B cell (primary cell): Measurements from ENCODE around the gene GRPEL1. TPM values are rescaled to one million over a fixed set of nuclear protein-coding genes. Genes with fewer than 3 reads are reported as not detected.

Experiments
- ATAC-seq: fragments of 200-7000 bp; cut with Tn5 transposase; one replicate; pipeline ENCODE4 v1.10.0; 2021; ENCODE audit warnings: low read depth, mild to moderate bottlenecking, moderate number of reproducible peaks, moderate library complexity
- CTCF ChIA-PET: fragments of 350-600 bp; sonication (Branson Sonifier 250); formaldehyde crosslinking; loops from one replicate; lab custom pipeline; 2021; ENCODE audit warnings: antibody characterized with exemption, inconsistent platforms; lab: Charles Lee
- POLR2A ChIA-PET: fragments of 350-600 bp; sonication (Branson Sonifier 250); formaldehyde crosslinking; loops from one replicate; lab custom pipeline; 2021; ENCODE audit warnings: antibody characterized with exemption; lab: Charles Lee
- DNase-seq: peaks from one replicate; pipeline ENCODE4 v3.0.0; 2013
- H2AFZ ChIP-seq: 2 replicates; pipeline ENCODE4 v1.6.1; 2012; ENCODE audit warnings: mild to moderate bottlenecking, low read depth, low read length; ENCODE audit not compliant: insufficient read depth, poor library complexity, severe bottlenecking
- H3K27ac ChIP-seq, 2 donors: 1 replicate in 1 of 2; 2 replicates in 1 of 2; pipeline ENCODE4 v1.5.1; 2012 to 2013; ENCODE audit warnings: low read length in 2 of 2, mild to moderate bottlenecking in 2 of 2, moderate library complexity in 1 of 2
- H3K27me3 ChIP-seq, 4 experiments: fragments of 200-600 bp in 1 of 4; sonication (generic) in 1 of 4; replicated peaks in 1 of 4; 1 replicate in 2 of 4; 2 replicates in 2 of 4; pipeline versions ENCODE4 v1.6.1 to v1.7.0; 2013 to 2016; ENCODE audit warnings: low read length in 3 of 4, mild to moderate bottlenecking in 2 of 4, mixed read lengths in 1 of 4, moderate library complexity in 1 of 4; ENCODE audit not compliant: insufficient read depth in 4 of 4, control insufficient read depth in 3 of 4; ENCODE audit errors: control extremely low read depth in 1 of 4
- H3K36me3 ChIP-seq, 2 experiments: replicated peaks in 1 of 2; 1 replicate in 1 of 2; 2 replicates in 1 of 2; pipeline versions ENCODE4 v1.6.1 to v1.7.1; 2013; ENCODE audit warnings: low read length in 1 of 2; ENCODE audit not compliant: insufficient read depth in 2 of 2, control insufficient read depth in 1 of 2; ENCODE audit errors: control extremely low read depth in 1 of 2, extremely low read depth in 1 of 2
- H3K4me1 ChIP-seq, 2 donors: fragments of 200-600 bp in 1 of 2; sonication (generic) in 1 of 2; 1 replicate in 1 of 2; 2 replicates in 1 of 2; pipeline versions ENCODE4 v1.5.1 to v1.6.1; 2013 to 2017; ENCODE audit warnings: low read length in 2 of 2; ENCODE audit not compliant: control insufficient read depth in 2 of 2, insufficient read depth in 2 of 2
- H3K4me2 ChIP-seq: replicated peaks from 2 replicates; pipeline ENCODE3; 2012; ENCODE audit warnings: mild to moderate bottlenecking, low read depth, low read length; ENCODE audit not compliant: poor library complexity, severe bottlenecking
- H3K4me3 ChIP-seq, 5 experiments: fragments of 200-600 bp in 1 of 5; sonication (generic) in 1 of 5; 1 replicate in 3 of 5; 2 replicates in 2 of 5; pipeline versions ENCODE4 v1.5.1 to v1.7.0; 2011 to 2016; ENCODE audit warnings: low read length in 4 of 5, mild to moderate bottlenecking in 4 of 5, low read depth in 2 of 5, control low read depth in 1 of 5, moderate library complexity in 1 of 5; ENCODE audit not compliant: insufficient read depth in 1 of 5; ENCODE audit errors: control extremely low read depth in 1 of 5, extremely low read depth in 1 of 5
- H3K79me2 ChIP-seq: fragments of 200-600 bp; sonication (generic); one replicate; pipeline ENCODE4 v1.6.0; 2016; ENCODE audit warnings: low read length; ENCODE audit not compliant: control insufficient read depth, insufficient read depth
- H3K9ac ChIP-seq: fragments of 200-600 bp; sonication (generic); 2 replicates; pipeline ENCODE4 v1.6.1; 2017; ENCODE audit warnings: mild to moderate bottlenecking, low read length, moderate library complexity
- H3K9me3 ChIP-seq, 3 donors: one replicate each; pipeline versions ENCODE4 v1.6.1 to v1.7.1; 2013; ENCODE audit warnings: low read length in 2 of 3; ENCODE audit not compliant: control insufficient read depth in 2 of 3, insufficient read depth in 1 of 3; ENCODE audit errors: control extremely low read depth in 1 of 3
- H4K20me1 ChIP-seq: 2 replicates; pipeline ENCODE4 v1.6.0; 2012; ENCODE audit warnings: mild to moderate bottlenecking, low read length; ENCODE audit not compliant: insufficient read depth, control insufficient read depth, poor library complexity, severe bottlenecking
- H3K27ac Mint-ChIP-seq: one replicate; pipeline ENCODE4 v1.8.0; 2021; ENCODE audit warnings: mixed read lengths
- H3K27me3 Mint-ChIP-seq: one replicate; pipeline ENCODE4 v1.8.0; 2021; ENCODE audit warnings: mixed read lengths
- H3K4me1 Mint-ChIP-seq: one replicate; pipeline ENCODE4 v1.8.0; 2021; ENCODE audit warnings: mixed read lengths
- H3K4me3 Mint-ChIP-seq: one replicate; pipeline ENCODE4 v1.8.0; 2021; ENCODE audit warnings: mixed read lengths
- H3K9me3 Mint-ChIP-seq: one replicate; pipeline ENCODE4 v1.8.0; 2022; ENCODE audit warnings: mixed read lengths; ENCODE audit not compliant: insufficient read depth
- CTCF ChIP-seq: fragments of 200-600 bp; IDR thresholded peaks from one replicate; pipeline ENCODE4 v1.8.0; 2022; ENCODE audit warnings: antibody characterized with exemption, mild to moderate bottlenecking
- EZH2 ChIP-seq: IDR thresholded peaks from 2 replicates; pipeline ENCODE4 v1.6.1; 2012; ENCODE audit warnings: borderline replicate concordance, low read depth, mild to moderate bottlenecking, moderate library complexity, low read length; ENCODE audit not compliant: insufficient read depth, poor library complexity, severe bottlenecking
- WGBS: methylation state at CpG from one replicate; pipeline ENCODE4 v1.1.5; 2013; ENCODE audit warnings: missing lambda C conversion rate; ENCODE audit not compliant: insufficient coverage; 5-methylcytosine and 5-hydroxymethylcytosine counted together
- intact Hi-C: fragments of 100-400 bp; cut with micrococcal nuclease; formaldehyde crosslinking; loops from one replicate; pipeline ENCODE4 v1.10.0; 2022
- polyA plus RNA-seq: library from polyadenylated mRNA; depleted of rRNA; stranded (reverse); fragments of >200 nt; gene quantifications from 2 replicates; pipeline ENCODE4 v1.2.3, GENCODE V29; 2012
- total RNA-seq, 2 donors: library from RNA; stranded (reverse); fragments of 120-200 nt in 1 of 2; gene quantifications; 1 replicate in 1 of 2; 2 replicates in 1 of 2; pipeline versions ENCODE4 v1.2.3 to v1.2.4, GENCODE V29; 2013 to 2022

Gene GRPEL1
- total and polyA plus RNA-seq, 2 donors (not counting 1 experiment from before 2014, with no cell fraction given): 15.0 to 26.0 TPM

- ChIA-PET POLR2A (no interaction called here), CTCF (interaction anchor here (1.1 kb wide), 2 partner anchors 23 to 203 kb away, joined by 3 read pairs; no protein-coding TSS in a partner anchor)
- 71% methylated on average over 6 of the region's 6 CpGs for WGBS
These were observed 8.8 kb upstream of the GRPEL1 start for GRCh38 chr4:7076696-7077082.

More at GRCh38 chr4:7076696-7077082, 8.8 kb upstream of the GRPEL1 start:
- no peaks in the 10 kb centered on the region for H3K4me1 ChIP-seq
- H3K9ac ChIP-seq: no peak overlapping the region
- H3K4me3 ChIP-seq: no peak overlapping the region
- no peak for TF ChIP-seq CTCF
- TF ChIP-seq EZH2: no peak
- no peak overlapping the region for H3K27ac ChIP-seq
- no peak for DNase-seq
- no peak overlapping the region for H3K27ac Mint-ChIP-seq
- no peak overlapping the region for H2AFZ ChIP-seq
- intact Hi-C loops: no loop called here
- peaks cover 0 to 2% (median 0%) of the 10 kb centered on the region in 4 experiments for H3K27me3 ChIP-seq
- H3K36me3 ChIP-seq: no peaks in the 10 kb centered on the region
- no peaks in the 10 kb centered on the region for H4K20me1 ChIP-seq
- H3K27me3 Mint-ChIP-seq: peaks cover 24% of the 10 kb centered on the region
- H3K9me3 Mint-ChIP-seq: no peaks in the 10 kb centered on the region
- no peak overlapping the region for H3K4me2 ChIP-seq
- H3K4me3 Mint-ChIP-seq: no peak overlapping the region
- no peaks in the 10 kb centered on the region for H3K4me1 Mint-ChIP-seq
- no peaks in the 10 kb centered on the region for H3K79me2 ChIP-seq
- peaks cover 0 to 7% (median 0%) of the 10 kb centered on the region in 3 donors for H3K9me3 ChIP-seq
- ATAC-seq: no peak
